Activated CD8-positive, alpha-beta memory T cell treated with anti-CD3 and anti-CD28 coated beads, Interleukin-2, amount 50 U/mL, for 1 hour (primary cell): ENCODE data around the gene TBX10.
"Not testable (repeated sequence)": the region's sequence is repeated elsewhere in the genome, so short reads cannot be mapped to it uniquely, and the experiment has no call there.

Source experiments
- DNase-seq: peaks from one replicate; pipeline ENCODE4 v3.0.0-alpha.2; 2020; ENCODE audit errors: extremely low read depth

TBX10 gene

GRCh38 chr11:67664696-67665540, 25.4 kb upstream of the TBX10 start:
- no peak for DNase-seq

DNA sequence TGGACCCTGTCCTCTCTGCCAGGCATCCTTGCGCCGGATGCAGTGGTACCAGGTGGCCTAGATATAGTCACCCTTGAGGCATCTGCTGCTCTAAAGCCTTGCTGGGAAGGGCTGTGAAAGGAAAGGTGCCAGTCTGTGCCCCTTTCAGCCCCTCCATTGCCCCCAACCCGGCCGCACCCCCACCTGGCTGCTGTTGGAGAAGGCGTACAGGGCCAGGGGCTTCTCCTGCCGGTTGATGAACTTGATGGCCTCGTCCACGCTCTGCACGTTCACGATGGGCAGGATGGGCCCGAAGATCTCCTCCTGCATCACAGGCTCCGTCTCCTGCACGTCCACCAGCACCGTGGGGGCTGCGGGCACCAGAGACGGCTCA, 24.6 kb upstream of the TBX10 start:
- DNase-seq = no peak

DNA sequence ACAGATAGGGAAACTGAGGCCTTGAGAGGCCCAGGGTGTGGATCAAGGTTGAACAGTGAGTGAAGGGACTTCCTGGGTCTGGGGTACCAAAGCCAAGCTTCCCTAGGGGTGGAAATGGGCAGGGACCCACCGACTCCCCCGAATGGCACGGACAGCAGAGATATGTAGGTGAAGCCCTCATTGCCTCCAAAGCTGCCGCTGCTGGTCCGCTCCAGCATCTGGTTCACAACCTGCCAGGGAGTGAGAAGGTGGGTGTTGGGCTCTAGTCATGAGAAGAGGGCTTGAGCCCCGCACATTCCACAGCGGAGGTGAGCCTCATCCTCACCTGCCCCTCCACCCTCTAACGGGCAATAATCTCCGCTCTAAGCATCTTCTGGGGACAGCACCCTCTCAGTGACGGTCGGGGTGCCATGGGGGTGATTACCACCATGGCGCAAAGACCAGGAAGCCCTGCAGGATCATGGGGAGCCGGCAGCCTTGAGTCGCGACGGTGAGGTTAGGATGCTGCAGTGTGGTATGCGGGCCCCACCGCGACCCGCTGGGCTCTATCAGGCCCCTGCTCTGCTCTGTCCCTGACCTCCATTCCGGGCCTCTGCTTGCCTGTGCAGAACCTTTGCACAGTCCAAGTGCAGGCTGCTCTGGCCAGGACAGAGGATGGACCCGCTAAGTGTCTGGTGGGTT, 24.1 kb upstream of the TBX10 start:
- DNase-seq = no peak

GRCh38 chr11:67662835-67663531, 23.4 kb upstream of the TBX10 start:
- DNase-seq = no peak

- DNase-seq = no peak
These were observed 22.7 kb upstream of the TBX10 start for GRCh38 chr11:67662142-67662834.

DNA sequence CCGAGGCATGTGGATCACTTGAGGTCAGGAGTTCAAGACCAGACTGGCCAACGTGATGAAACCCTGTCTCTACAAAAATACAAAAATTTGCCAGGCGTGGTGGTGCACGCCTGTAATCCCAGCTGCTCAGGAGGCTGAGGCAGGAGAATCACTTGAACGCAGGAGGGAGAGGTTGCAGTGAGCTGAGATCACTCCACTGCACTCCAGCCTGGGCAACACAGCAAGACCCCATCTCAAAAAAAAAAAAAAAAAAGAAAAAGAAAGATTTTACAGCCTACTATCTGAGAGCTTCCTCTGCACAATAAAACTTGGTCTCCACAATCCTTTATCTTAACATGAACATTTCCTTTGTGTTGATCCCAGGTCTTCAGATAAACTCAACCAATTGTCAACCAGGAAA, 21.2 kb upstream of the TBX10 start:
- DNase-seq = not testable (repeated sequence)

- DNase-seq = not testable (repeated sequence)
These were observed 20.1 kb upstream of the TBX10 start for GRCh38 chr11:67659651-67660165.

DNA sequence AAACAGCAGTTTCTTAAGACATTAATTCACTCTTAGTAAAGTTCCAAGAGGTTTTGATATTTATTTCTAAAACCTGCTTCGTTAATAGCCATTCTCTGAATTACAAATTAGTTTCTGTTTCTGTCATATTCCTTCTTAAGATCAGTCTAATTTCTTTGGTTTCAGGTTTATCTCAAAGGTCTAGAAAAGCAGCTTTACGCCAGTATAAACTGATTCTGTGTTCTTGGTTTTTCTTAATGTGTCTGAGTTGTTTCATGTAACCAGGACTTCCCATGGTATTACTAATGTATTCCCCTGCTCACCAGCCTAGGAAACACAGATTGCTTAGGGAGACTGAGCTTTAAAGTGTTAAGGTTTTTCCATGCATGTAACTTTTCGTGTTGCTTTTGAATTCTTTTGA, 17.7 kb upstream of the TBX10 start:
- no peak for DNase-seq

GRCh38 chr11:67656278-67656922, 16.8 kb upstream of the TBX10 start:
- no peak for DNase-seq

DNA sequence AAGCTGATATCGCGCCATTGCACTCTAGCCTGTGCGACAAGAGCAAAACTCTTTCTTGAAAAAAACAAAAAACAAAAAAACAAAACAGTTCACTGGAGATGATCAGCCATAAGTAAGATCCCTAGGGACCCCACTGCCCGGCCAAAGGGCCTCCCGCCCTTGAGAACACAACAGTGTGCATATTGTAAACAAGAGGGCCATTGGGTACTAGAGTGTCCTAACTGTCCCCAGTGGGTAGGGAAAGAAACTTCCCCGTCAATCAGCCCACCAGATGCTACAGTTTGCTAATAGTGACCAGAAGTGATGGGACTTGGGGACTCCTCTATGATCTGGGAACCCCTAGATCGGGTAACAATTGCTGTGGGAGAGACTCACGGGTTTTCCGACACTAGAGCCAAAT, 14.7 kb upstream of the TBX10 start:
- no peak for DNase-seq

DNA sequence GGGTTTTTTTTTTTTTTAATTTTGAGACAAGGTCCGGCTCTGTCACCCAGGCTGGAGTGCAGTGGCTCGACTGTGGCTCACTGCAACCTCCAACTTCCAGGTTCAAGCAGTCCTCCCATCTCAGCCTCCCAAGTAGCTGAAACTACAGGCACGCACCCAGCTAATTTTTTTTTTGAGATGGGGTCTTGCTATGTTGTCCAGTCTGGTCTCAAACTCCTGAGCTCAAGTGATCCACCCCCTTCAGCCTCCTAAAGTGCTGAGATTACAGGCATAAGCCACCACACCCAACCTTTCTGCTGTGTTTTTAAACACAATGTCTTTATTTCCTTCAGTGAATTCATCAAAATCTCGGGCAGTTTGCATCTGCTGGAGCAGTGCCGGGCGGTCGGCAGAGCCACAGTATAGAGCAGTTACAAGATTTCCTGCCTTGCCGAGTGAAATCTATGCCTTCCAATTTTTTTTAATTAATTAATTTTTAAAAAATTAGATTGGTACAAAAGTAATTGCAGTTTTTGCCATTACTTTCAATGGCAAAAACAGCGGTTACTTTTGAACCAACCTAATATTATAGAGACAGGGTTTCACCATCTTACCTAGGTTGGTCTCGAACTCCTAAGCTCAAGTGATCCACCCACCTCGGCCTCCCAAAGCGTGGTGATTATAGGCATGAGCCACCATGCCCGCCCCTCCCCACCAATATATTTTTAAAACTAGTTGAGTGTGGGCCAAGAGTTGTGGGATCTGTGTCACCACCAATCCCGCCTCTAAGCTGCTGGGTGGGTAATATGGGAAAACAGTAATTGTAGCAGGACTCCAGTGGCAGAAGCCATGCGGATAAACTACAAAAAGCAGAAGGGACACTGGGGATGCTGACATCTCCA, 13.6 kb upstream of the TBX10 start:
- no peak for DNase-seq

DNA sequence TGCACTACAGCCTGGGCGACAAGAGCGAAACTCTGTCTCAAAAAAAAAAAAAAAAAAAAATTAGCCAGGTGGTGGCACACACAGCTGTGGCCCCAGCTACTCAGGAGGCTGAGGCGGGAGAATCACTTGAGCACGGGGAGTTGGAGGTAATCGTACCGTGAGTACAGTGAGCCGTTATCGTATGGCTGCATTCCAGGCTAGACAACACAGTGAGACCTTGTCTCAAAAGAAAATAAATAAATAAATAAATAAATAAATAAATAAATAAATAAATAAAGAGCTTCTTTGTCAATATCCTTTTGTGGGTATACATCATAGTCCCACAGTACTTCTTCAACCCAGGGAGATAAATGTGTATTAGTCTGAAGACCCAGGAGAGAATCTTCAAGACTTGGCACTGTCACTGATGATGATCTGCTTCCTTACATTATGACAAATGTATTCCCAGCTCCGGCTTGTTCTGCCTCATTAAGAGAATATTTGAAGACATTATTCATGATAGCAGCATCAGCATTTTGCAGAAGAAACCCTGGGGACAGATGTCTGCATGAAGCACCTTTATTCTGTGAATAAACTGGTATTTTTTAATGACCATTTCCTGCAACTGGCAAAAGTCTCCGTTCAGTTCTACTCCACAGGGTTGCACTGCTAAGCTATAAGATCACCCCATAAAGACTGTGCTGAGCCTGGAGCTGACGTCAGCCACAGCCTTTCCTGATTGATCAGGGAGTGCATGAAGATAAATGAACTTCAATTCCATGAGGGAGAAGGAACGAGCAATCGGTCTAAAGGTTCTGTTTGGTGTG, 12.6 kb upstream of the TBX10 start:
- no peak for DNase-seq

GRCh38 chr11:67649634-67650510, 10.3 kb upstream of the TBX10 start:
- no peak for DNase-seq

- no peak for DNase-seq
These were observed 9.4 kb upstream of the TBX10 start for GRCh38 chr11:67648796-67649613.

- DNase-seq = no peak
These were observed 8.7 kb upstream of the TBX10 start for GRCh38 chr11:67648140-67648795.

DNA sequence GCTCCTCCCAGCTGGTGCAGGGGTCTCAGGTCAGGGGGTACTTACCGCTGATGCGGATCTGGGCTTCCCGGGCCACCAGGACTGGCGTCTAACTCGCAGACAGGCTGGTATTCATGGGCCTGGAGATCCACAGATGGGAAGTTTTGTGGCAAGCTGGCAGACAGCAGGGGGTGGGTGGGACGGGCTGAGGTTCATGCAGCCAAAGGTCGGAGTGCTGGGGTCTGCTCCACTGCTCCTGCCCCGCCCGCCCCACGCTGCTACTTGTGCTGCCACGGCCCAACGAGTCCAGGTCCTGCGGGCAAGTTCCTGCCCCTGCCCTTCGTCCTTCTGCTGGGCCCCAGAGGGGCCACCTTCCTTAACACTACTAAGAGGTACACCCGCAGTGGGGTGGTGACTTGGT, 7.9 kb upstream of the TBX10 start:
- DNase-seq = no peak
